Caco-2 (cell line): ENCODE results near the gene EDC4. TPM values are rescaled to one million over a fixed set of nuclear protein-coding genes. Genes with fewer than 3 reads are reported as not detected.

Experiments
- BruUV-seq: library from RNA; stranded (reverse); fragments of 400-500 nt; replicated peaks from 2 replicates; lab custom pipeline; 2021; lab: Mats Ljungman, UMichigan
- CTCF ChIA-PET: fragments of 300-600 bp; sonication (Branson Sonifier 250); formaldehyde crosslinking; loops from one replicate; lab custom pipeline; 2022; ENCODE audit warnings: antibody characterized with exemption; lab: Charles Lee
- POLR2A ChIA-PET: fragments of 300-600 bp; sonication (Branson Sonifier 250); formaldehyde crosslinking; loops from one replicate; lab custom pipeline; 2022; ENCODE audit warnings: antibody characterized with exemption; lab: Charles Lee
- DNase-seq, 2 experiments: peaks; one replicate each; pipeline versions ENCODE4 v3.0.0 to v3.0.0-alpha.2; 2020 to 2022
- H3K27me3 ChIP-seq: replicated peaks from 2 replicates; pipeline ENCODE4 v1.6.0; 2011; ENCODE audit warnings: low read length; ENCODE audit not compliant: control insufficient read depth, insufficient read depth
- H3K36me3 ChIP-seq: 2 replicates; pipeline ENCODE4 v1.5.1; 2011; ENCODE audit warnings: low read length; ENCODE audit not compliant: control insufficient read depth, insufficient read depth
- H3K4me1 ChIP-seq: fragments of 250-450 bp; sonication (Bioruptor Pico); 2 replicates; pipeline ENCODE4 v1.5.1; 2020; ENCODE audit warnings: mild to moderate bottlenecking
- H3K4me3 ChIP-seq: 2 replicates; pipeline ENCODE4 v1.5.1; 2011; ENCODE audit warnings: low read depth, mild to moderate bottlenecking, control low read depth, low read length
- H3K9me3 ChIP-seq: fragments of 250-450 bp; sonication (Bioruptor Pico); 2 replicates; pipeline ENCODE4 v1.5.1; 2020; ENCODE audit warnings: mild to moderate bottlenecking, moderate library complexity
- H3K27ac Mint-ChIP-seq: one replicate; pipeline ENCODE4 v1.8.0; 2022; ENCODE audit warnings: mixed read lengths; ENCODE audit not compliant: unreplicated experiment
- H3K27me3 Mint-ChIP-seq: one replicate; pipeline ENCODE4 v1.8.0; 2022; ENCODE audit warnings: mixed read lengths; ENCODE audit not compliant: insufficient read depth, unreplicated experiment
- H3K36me3 Mint-ChIP-seq: one replicate; pipeline ENCODE4 v1.8.0; 2022; ENCODE audit warnings: mild to moderate bottlenecking, mixed read lengths; ENCODE audit not compliant: insufficient read depth, unreplicated experiment
- H3K4me1 Mint-ChIP-seq: one replicate; pipeline ENCODE4 v1.8.0; 2022; ENCODE audit warnings: low read depth, mixed read lengths; ENCODE audit not compliant: unreplicated experiment
- H3K4me3 Mint-ChIP-seq: one replicate; pipeline ENCODE4 v1.8.0; 2022; ENCODE audit warnings: mild to moderate bottlenecking, moderate library complexity, mixed read lengths; ENCODE audit not compliant: unreplicated experiment
- H3K9me3 Mint-ChIP-seq: one replicate; pipeline ENCODE4 v1.8.0; 2022; ENCODE audit warnings: mixed read lengths; ENCODE audit not compliant: unreplicated experiment
- intact Hi-C: fragments of 100-400 bp; cut with micrococcal nuclease; formaldehyde crosslinking; loops from one replicate; pipeline ENCODE4 v1.10.0; 2022; ENCODE audit not compliant: unreplicated experiment
- total RNA-seq: library from RNA; stranded (reverse); gene quantifications from 2 replicates; pipeline ENCODE4 v1.2.3, GENCODE V29; 2022
- TF ChIP-seq, protein P1 (sequence below), 2 experiments: fragments of 200-600 bp in 1 of 2; IDR thresholded peaks; 1 replicate in 1 of 2; 2 replicates in 1 of 2; pipeline versions ENCODE4 v1.5.1 to v1.8.0; 2011 to 2022; ENCODE audit warnings: antibody characterized with exemption in 1 of 2, control low read depth in 1 of 2, inconsistent platforms in 1 of 2, low read depth in 1 of 2, low read length in 1 of 2, mild to moderate bottlenecking in 1 of 2, moderate library complexity in 1 of 2; ENCODE audit not compliant: insufficient read depth in 1 of 2, severe bottlenecking in 1 of 2, unreplicated experiment in 1 of 2

EDC4 gene
- total RNA-seq, 1 experiment from 2014 or later: 139 TPM

DNA sequence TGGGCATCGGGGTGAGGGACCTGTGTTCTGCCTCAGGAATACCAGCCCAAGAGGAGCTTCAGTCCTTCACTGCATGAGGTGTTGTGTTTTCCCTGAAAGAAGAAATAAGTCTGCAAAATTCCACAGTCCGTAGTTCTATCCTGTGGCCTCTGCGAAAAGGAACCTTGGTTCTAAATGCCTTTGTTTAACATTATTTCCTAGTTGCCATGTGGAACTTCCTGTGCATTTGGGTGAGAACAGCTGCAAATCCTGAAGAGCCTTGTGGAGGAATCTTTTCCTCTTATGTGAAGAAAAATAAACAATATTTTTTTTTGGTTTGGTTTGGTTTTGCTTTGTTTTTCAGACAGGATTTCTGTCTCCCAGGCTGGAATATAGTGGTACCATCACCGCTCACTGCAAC lies 30.0 kb downstream of the EDC4 start:
- no peaks in the 10 kb centered on the region for H3K4me1 Mint-ChIP-seq
- POLR2A ChIA-PET: no interaction called here

GRCh38 chr16:67907397-67908180 lies 34.7 kb downstream of the EDC4 start:
- no peaks in the 10 kb centered on the region for H3K27me3 Mint-ChIP-seq
- no peak for DNase-seq
- POLR2A ChIA-PET: no interaction called here
- H3K27me3 ChIP-seq: no peaks in the 10 kb centered on the region
- H3K4me3 ChIP-seq: no peak overlapping the region
- no peaks in the 10 kb centered on the region for H3K4me1 Mint-ChIP-seq
- no peaks in the 10 kb centered on the region for H3K4me1 ChIP-seq
- no peaks in the 10 kb centered on the region for H3K9me3 Mint-ChIP-seq
- BruUV-seq: no TSS peak
- TF ChIP-seq, protein P1, sequence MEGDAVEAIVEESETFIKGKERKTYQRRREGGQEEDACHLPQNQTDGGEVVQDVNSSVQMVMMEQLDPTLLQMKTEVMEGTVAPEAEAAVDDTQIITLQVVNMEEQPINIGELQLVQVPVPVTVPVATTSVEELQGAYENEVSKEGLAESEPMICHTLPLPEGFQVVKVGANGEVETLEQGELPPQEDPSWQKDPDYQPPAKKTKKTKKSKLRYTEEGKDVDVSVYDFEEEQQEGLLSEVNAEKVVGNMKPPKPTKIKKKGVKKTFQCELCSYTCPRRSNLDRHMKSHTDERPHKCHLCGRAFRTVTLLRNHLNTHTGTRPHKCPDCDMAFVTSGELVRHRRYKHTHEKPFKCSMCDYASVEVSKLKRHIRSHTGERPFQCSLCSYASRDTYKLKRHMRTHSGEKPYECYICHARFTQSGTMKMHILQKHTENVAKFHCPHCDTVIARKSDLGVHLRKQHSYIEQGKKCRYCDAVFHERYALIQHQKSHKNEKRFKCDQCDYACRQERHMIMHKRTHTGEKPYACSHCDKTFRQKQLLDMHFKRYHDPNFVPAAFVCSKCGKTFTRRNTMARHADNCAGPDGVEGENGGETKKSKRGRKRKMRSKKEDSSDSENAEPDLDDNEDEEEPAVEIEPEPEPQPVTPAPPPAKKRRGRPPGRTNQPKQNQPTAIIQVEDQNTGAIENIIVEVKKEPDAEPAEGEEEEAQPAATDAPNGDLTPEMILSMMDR (IDR thresholded peaks at IDR 0.05; ENCODE audit: insufficient read depth in 1 of 2, low read depth in 1 of 2, low read length in 1 of 2, severe bottlenecking in 1 of 2, unreplicated experiment in 1 of 2): no peak
- peaks cover 24% of the 10 kb centered on the region for H3K36me3 Mint-ChIP-seq
- no peak overlapping the region for H3K4me3 Mint-ChIP-seq
- H3K27ac Mint-ChIP-seq: no peak overlapping the region
- no peaks in the 10 kb centered on the region for H3K9me3 ChIP-seq
- H3K36me3 ChIP-seq: peaks cover 4% of the 10 kb centered on the region
- intact Hi-C loops: no loop called here
- CTCF ChIA-PET: no interaction called here

More for the DNA sequence above, 30.0 kb downstream of the EDC4 start:
- no TSS peak for BruUV-seq
- Mint-ChIP-seq H3K27ac (no peak overlapping the region), H3K4me3 (no peak overlapping the region), H3K9me3 (no peaks in the 10 kb centered on the region), H3K27me3 (no peaks in the 10 kb centered on the region), H3K36me3 (peaks cover 20% of the 10 kb centered on the region)
- no peak for DNase-seq
- no peaks in the 10 kb centered on the region for H3K9me3 ChIP-seq
- H3K4me1 ChIP-seq: peaks cover 13% of the 10 kb centered on the region; the same call in 1 of the 2 replicates
- H3K27me3 ChIP-seq: no peaks in the 10 kb centered on the region
- CTCF ChIA-PET: no interaction called here
- TF ChIP-seq, protein P1 (IDR thresholded peaks at IDR 0.05; ENCODE audit: insufficient read depth in 1 of 2, low read depth in 1 of 2, low read length in 1 of 2, severe bottlenecking in 1 of 2, unreplicated experiment in 1 of 2): no peak
- intact Hi-C loops: no loop called here
- H3K36me3 ChIP-seq: no peaks in the 10 kb centered on the region
- H3K4me3 ChIP-seq: no peak overlapping the region

- H3K9me3 ChIP-seq: no peaks in the 10 kb centered on the region
- Mint-ChIP-seq H3K4me1 (no peaks in the 10 kb centered on the region), H3K9me3 (no peaks in the 10 kb centered on the region), H3K27me3 (no peaks in the 10 kb centered on the region), H3K27ac (no peak overlapping the region), H3K4me3 (no peak overlapping the region), H3K36me3 (peaks cover 16% of the 10 kb centered on the region)
- no peak overlapping the region for H3K4me3 ChIP-seq
- H3K4me1 ChIP-seq: no peaks in the 10 kb centered on the region
- intact Hi-C loops: no loop called here
- TF ChIP-seq, protein P1 (IDR thresholded peaks at IDR 0.05; ENCODE audit: insufficient read depth in 1 of 2, low read depth in 1 of 2, low read length in 1 of 2, severe bottlenecking in 1 of 2, unreplicated experiment in 1 of 2): no peak
- CTCF ChIA-PET: no interaction called here
- no peaks in the 10 kb centered on the region for H3K27me3 ChIP-seq
- TSS peak; percentile 23 for BruUV-seq
- DNase-seq: no peak
- POLR2A ChIA-PET: no interaction called here
- H3K36me3 ChIP-seq: peaks cover 4% of the 10 kb centered on the region
Observed at GRCh38 chr16:67909056-67909742, 36.3 kb downstream of the EDC4 start.
